IgD-negative memory B cell (primary cell): ENCODE data around the gene CUL5. TPM values are rescaled to one million over a fixed set of nuclear protein-coding genes. Genes with fewer than 3 reads are reported as not detected.

ENCODE experiments used
- H3K27ac Mint-ChIP-seq, 3 donors: one replicate each; pipeline ENCODE4 v1.8.0; 2020 to 2022; ENCODE audit warnings: mild to moderate bottlenecking in 3 of 3, mixed read lengths in 3 of 3, moderate library complexity in 1 of 3
- H3K27me3 Mint-ChIP-seq: one replicate; pipeline ENCODE4 v1.8.0; 2021; ENCODE audit warnings: mixed read lengths
- H3K36me3 Mint-ChIP-seq: one replicate; pipeline ENCODE4 v1.8.0; 2020; ENCODE audit warnings: mild to moderate bottlenecking, mixed read lengths
- H3K4me1 Mint-ChIP-seq, 3 donors: one replicate each; pipeline ENCODE4 v1.8.0; 2020 to 2022; ENCODE audit warnings: mixed read lengths in 3 of 3, mild to moderate bottlenecking in 1 of 3
- H3K4me3 Mint-ChIP-seq, 4 donors: one replicate each; pipeline ENCODE4 v1.8.0; 2020 to 2022; ENCODE audit warnings: mild to moderate bottlenecking in 4 of 4, mixed read lengths in 4 of 4, moderate library complexity in 3 of 4
- H3K9me3 Mint-ChIP-seq, 3 donors: one replicate each; pipeline ENCODE4 v1.8.0; 2020 to 2021; ENCODE audit warnings: mixed read lengths in 3 of 3, mild to moderate bottlenecking in 1 of 3
- polyA plus RNA-seq: library from polyadenylated mRNA; unstranded; fragments of 300-500 nt; fragmentation: Illumina TruSeq; gene quantifications from one replicate; pipeline ENCODE4 v1.2.3, GENCODE V29; 2021

Gene CUL5
- polyA plus RNA-seq, 1 donor from 2014 or later: 44.9 TPM

GRCh38 chr11:108037211-108037610 lies 28.5 kb downstream of the CUL5 start:
- Mint-ChIP-seq H3K9me3 (no peaks in the 10 kb centered on the region), H3K27ac (peak overlapping the region in 1 of 3 donors; percentile 80), H3K4me1 (peaks cover 0 to 5% (median 3%) of the 10 kb centered on the region in 3 donors), H3K4me3 (no peak overlapping the region), H3K36me3 (peaks cover 4% of the 10 kb centered on the region), H3K27me3 (no peaks in the 10 kb centered on the region)

- no peak overlapping the region for H3K4me3 Mint-ChIP-seq
- no peaks in the 10 kb centered on the region for H3K9me3 Mint-ChIP-seq
These were observed 28.9 kb downstream of the CUL5 start for GRCh38 chr11:108037636-108038035.

GRCh38 chr11:108048269-108048668 lies 39.6 kb downstream of the CUL5 start:
- Mint-ChIP-seq H3K4me1 (peaks cover 0 to 4% (median 0%) of the 10 kb centered on the region in 3 donors), H3K27ac (no peak overlapping the region), H3K9me3 (no peaks in the 10 kb centered on the region), H3K27me3 (no peaks in the 10 kb centered on the region), H3K36me3 (peaks cover 3% of the 10 kb centered on the region), H3K4me3 (no peak overlapping the region)

More at GRCh38 chr11:108037636-108038035, 28.9 kb downstream of the CUL5 start:
- Mint-ChIP-seq H3K27ac (peak overlapping the region in 1 of 3 donors; percentile 80), H3K27me3 (no peaks in the 10 kb centered on the region), H3K36me3 (peaks cover 4% of the 10 kb centered on the region), H3K4me1 (peaks cover 0 to 5% (median 3%) of the 10 kb centered on the region in 3 donors)

- Mint-ChIP-seq H3K4me1 (peaks cover 0 to 6% (median 3%) of the 10 kb centered on the region in 3 donors), H3K36me3 (peaks cover 18% of the 10 kb centered on the region), H3K27me3 (no peaks in the 10 kb centered on the region), H3K9me3 (peaks cover 0 to 5% (median 2%) of the 10 kb centered on the region in 3 donors), H3K4me3 (no peak overlapping the region), H3K27ac (no peak overlapping the region)
These were observed 53.6 kb downstream of the CUL5 start for GRCh38 chr11:108062336-108062735.

- no peaks in the 10 kb centered on the region for H3K27me3 Mint-ChIP-seq
- peaks cover 0 to 5% (median 2%) of the 10 kb centered on the region in 3 donors for H3K9me3 Mint-ChIP-seq
- peaks cover 16% of the 10 kb centered on the region for H3K36me3 Mint-ChIP-seq
- H3K4me3 Mint-ChIP-seq: no peak overlapping the region
- peaks cover 0 to 6% (median 3%) of the 10 kb centered on the region in 3 donors for H3K4me1 Mint-ChIP-seq
- no peak overlapping the region for H3K27ac Mint-ChIP-seq
These were observed 54.7 kb downstream of the CUL5 start for GRCh38 chr11:108063410-108063809.

- Mint-ChIP-seq H3K27ac (no peak overlapping the region), H3K27me3 (no peaks in the 10 kb centered on the region), H3K36me3 (peaks cover 6% of the 10 kb centered on the region), H3K4me1 (peaks cover 0 to 4% (median 3%) of the 10 kb centered on the region in 3 donors), H3K4me3 (no peak overlapping the region), H3K9me3 (no peaks in the 10 kb centered on the region)
These were observed 61.2 kb downstream of the CUL5 start for GRCh38 chr11:108069947-108070346.

GRCh38 chr11:108084811-108085210 lies 76.1 kb downstream of the CUL5 start:
- Mint-ChIP-seq H3K36me3 (peaks cover 3% of the 10 kb centered on the region), H3K4me3 (no peak overlapping the region), H3K4me1 (peaks cover 0 to 1% (median 0%) of the 10 kb centered on the region in 3 donors), H3K9me3 (no peaks in the 10 kb centered on the region), H3K27ac (no peak overlapping the region), H3K27me3 (no peaks in the 10 kb centered on the region)

- Mint-ChIP-seq H3K36me3 (peaks cover 2% of the 10 kb centered on the region), H3K4me1 (peaks cover 0 to 1% (median 0%) of the 10 kb centered on the region in 3 donors), H3K27me3 (no peaks in the 10 kb centered on the region), H3K27ac (no peak overlapping the region), H3K9me3 (no peaks in the 10 kb centered on the region), H3K4me3 (no peak overlapping the region)
These were observed 77.0 kb downstream of the CUL5 start for GRCh38 chr11:108085672-108086071.

GRCh38 chr11:108092134-108092533 lies 83.4 kb downstream of the CUL5 start:
- H3K27ac Mint-ChIP-seq: no peak overlapping the region
- no peaks in the 10 kb centered on the region for H3K4me1 Mint-ChIP-seq
- H3K4me3 Mint-ChIP-seq: no peak overlapping the region
- no peaks in the 10 kb centered on the region for H3K27me3 Mint-ChIP-seq
- H3K36me3 Mint-ChIP-seq: no peaks in the 10 kb centered on the region
- no peaks in the 10 kb centered on the region for H3K9me3 Mint-ChIP-seq

- Mint-ChIP-seq H3K36me3 (no peaks in the 10 kb centered on the region), H3K9me3 (no peaks in the 10 kb centered on the region), H3K27ac (no peak overlapping the region), H3K4me1 (no peaks in the 10 kb centered on the region), H3K4me3 (no peak overlapping the region), H3K27me3 (no peaks in the 10 kb centered on the region)
These were observed 84.6 kb downstream of the CUL5 start for GRCh38 chr11:108093128-108093904.

- Mint-ChIP-seq H3K9me3 (no peaks in the 10 kb centered on the region), H3K4me1 (no peaks in the 10 kb centered on the region), H3K27me3 (no peaks in the 10 kb centered on the region), H3K36me3 (peaks cover 4% of the 10 kb centered on the region), H3K4me3 (no peak overlapping the region), H3K27ac (no peak overlapping the region)
These were observed 88.5 kb downstream of the CUL5 start for GRCh38 chr11:108097179-108097578.

GRCh38 chr11:108101090-108101775 lies 92.5 kb downstream of the CUL5 start:
- Mint-ChIP-seq H3K4me3 (no peak overlapping the region), H3K27ac (no peak overlapping the region), H3K9me3 (no peaks in the 10 kb centered on the region), H3K27me3 (no peaks in the 10 kb centered on the region), H3K4me1 (no peaks in the 10 kb centered on the region), H3K36me3 (peaks cover 5% of the 10 kb centered on the region)

- peaks cover 0 to 5% (median 0%) of the 10 kb centered on the region in 3 donors for H3K4me1 Mint-ChIP-seq
These were observed 102.4 kb downstream of the CUL5 start for GRCh38 chr11:108111126-108111525.

GRCh38 chr11:108112057-108112456 lies 103.4 kb downstream of the CUL5 start:
- Mint-ChIP-seq H3K27me3 (no peaks in the 10 kb centered on the region), H3K4me3 (no peak overlapping the region), H3K27ac (peak overlapping the region in 1 of 3 donors; percentile 1), H3K9me3 (no peaks in the 10 kb centered on the region), H3K36me3 (no peaks in the 10 kb centered on the region), H3K4me1 (peaks cover 0 to 5% (median 0%) of the 10 kb centered on the region in 3 donors)

More at GRCh38 chr11:108111126-108111525, 102.4 kb downstream of the CUL5 start:
- Mint-ChIP-seq H3K36me3 (no peaks in the 10 kb centered on the region), H3K4me3 (no peak overlapping the region), H3K9me3 (no peaks in the 10 kb centered on the region), H3K27ac (peak overlapping the region in 1 of 3 donors; percentile 25), H3K27me3 (no peaks in the 10 kb centered on the region)

GRCh38 chr11:108115500-108116140 lies 106.9 kb downstream of the CUL5 start:
- H3K27me3 Mint-ChIP-seq: no peaks in the 10 kb centered on the region

More at GRCh38 chr11:108115500-108116140, 106.9 kb downstream of the CUL5 start:
- Mint-ChIP-seq H3K9me3 (no peaks in the 10 kb centered on the region), H3K27ac (peak overlapping the region in 1 of 3 donors; percentile 68), H3K36me3 (no peaks in the 10 kb centered on the region), H3K4me1 (peaks cover 0 to 5% (median under 1%) of the 10 kb centered on the region in 3 donors), H3K4me3 (no peak overlapping the region)
